HG03135 (cell line): ENCODE data around the gene IL17D.
"Not testable (repeated sequence)": the region's sequence is repeated elsewhere in the genome, so short reads cannot be mapped to it uniquely, and the experiment has no call there.

ENCODE experiments used
- ATAC-seq: cut with Tn5 transposase; IDR thresholded peaks from one replicate; pipeline ENCODE4 v1.9.1; 2021; ENCODE audit warnings: mild to moderate bottlenecking, moderate library complexity; ENCODE audit not compliant: unreplicated experiment

The IL17D gene

GRCh38 chr13:20702915-20703779 lies at the start of gene IL17D:
TSS of gene IL17D (plus strand) at chr13:20703699. CDS start at chr13:20704002, 303 bp downstream.
- peak; percentile 36 for ATAC-seq

- ATAC-seq, result no peak
Observed at GRCh38 chr13:20654156-20654555, 49.3 kb upstream of the IL17D start.

GRCh38 chr13:20658451-20659040 lies 45.0 kb upstream of the IL17D start:
- ATAC-seq, result no peak

GRCh38 chr13:20664351-20664750 lies 39.1 kb upstream of the IL17D start:
- ATAC-seq, result no peak

GRCh38 chr13:20666948-20667347 lies 36.6 kb upstream of the IL17D start:
- no peak for ATAC-seq

GRCh38 chr13:20667857-20668437 lies 35.6 kb upstream of the IL17D start:
- ATAC-seq, result no peak

GRCh38 chr13:20669162-20669561 lies 34.3 kb upstream of the IL17D start:
- no peak for ATAC-seq

GRCh38 chr13:20671789-20672188 lies 31.7 kb upstream of the IL17D start:
- ATAC-seq, result no peak

- no peak for ATAC-seq
Observed at GRCh38 chr13:20672772-20673171, 30.7 kb upstream of the IL17D start.

- no peak for ATAC-seq
Observed at GRCh38 chr13:20673715-20674114, 29.8 kb upstream of the IL17D start.

GRCh38 chr13:20676213-20676612 lies 27.3 kb upstream of the IL17D start:
- no peak for ATAC-seq

GRCh38 chr13:20678606-20679005 lies 24.9 kb upstream of the IL17D start:
- ATAC-seq, result not testable (repeated sequence)

GRCh38 chr13:20679879-20680278 lies 23.6 kb upstream of the IL17D start:
- no peak for ATAC-seq

- ATAC-seq, result no peak
Observed at GRCh38 chr13:20680416-20681080, 23.0 kb upstream of the IL17D start.

GRCh38 chr13:20681481-20681880 lies 22.0 kb upstream of the IL17D start:
- ATAC-seq, result not testable (repeated sequence)

GRCh38 chr13:20682061-20682460 lies 21.4 kb upstream of the IL17D start:
- no peak for ATAC-seq

GRCh38 chr13:20684041-20684440 lies 19.5 kb upstream of the IL17D start:
- no peak for ATAC-seq

GRCh38 chr13:20684546-20684945 lies 19.0 kb upstream of the IL17D start:
- no peak for ATAC-seq

GRCh38 chr13:20685092-20685491 lies 18.4 kb upstream of the IL17D start:
- no peak for ATAC-seq

GRCh38 chr13:20686167-20686566 lies 17.3 kb upstream of the IL17D start:
- ATAC-seq, result no peak

GRCh38 chr13:20686863-20687579 lies 16.5 kb upstream of the IL17D start:
- ATAC-seq, result no peak
